GM12892 (cell line): ENCODE results near the gene FGF23. TPM values are rescaled to one million over a fixed set of nuclear protein-coding genes. Genes with fewer than 3 reads are reported as not detected.
A peak's percentile ranks its signal among the peaks of the same experiment; 100 is the strongest.
"Not testable (repeated sequence)": the region's sequence is repeated elsewhere in the genome, so short reads cannot be mapped to it uniquely, and the experiment has no call there.

Experiments
- DNase-seq: peaks from one replicate; pipeline ENCODE4 v3.0.0; 2011; ENCODE audit not compliant: insufficient read length
- FAIRE-seq: peaks from 2 replicates; lab custom pipeline; 2011; peaks lifted over from hg19 to GRCh38; lab: Jason Lieb, UNC
- POLR2A ChIP-seq: IDR thresholded peaks from 2 replicates; pipeline ENCODE4 v1.6.1; 2011; ENCODE audit warnings: low read depth, low read length, control low read depth
- POLR2AphosphoS5 ChIP-seq: IDR thresholded peaks from 2 replicates; pipeline ENCODE4 v1.6.1; 2011; ENCODE audit warnings: low read depth, low read length, control low read depth
- TAF1 ChIP-seq: IDR thresholded peaks from 2 replicates; pipeline ENCODE4 v1.6.1; 2011; ENCODE audit warnings: low read depth, mild to moderate bottlenecking, control low read depth, low read length, borderline replicate concordance
- polyA plus RNA-seq: library from polyadenylated mRNA; unstranded; fragments of >200 nt; gene quantifications from one replicate; pipeline ENCODE4 v1.2.1, GENCODE V29; 2012; ENCODE audit warnings: missing spikeins, inconsistent platforms; ENCODE audit not compliant: missing spikeins

FGF23 gene
- not detected for polyA plus RNA-seq

- DNase-seq (no peak), FAIRE-seq (no peak)
- TF ChIP-seq POLR2AphosphoS5 (no peak), POLR2A (no peak), TAF1 (no peak)
Observed at GRCh38 chr12:4379405-4379804, at the start of gene FGF23. Gene FGF23, minus strand, starts transcription at chr12:4379712. Its CDS starts 130 bp downstream, at chr12:4379582.

GRCh38 chr12:4424422-4424821 lies 44.9 kb upstream of the FGF23 start:
- DNase-seq = no peak
- TF ChIP-seq TAF1 (no peak), POLR2AphosphoS5 (no peak), POLR2A (no peak)
- FAIRE-seq = no peak

- TF ChIP-seq TAF1 = no peak
- no peak for TF ChIP-seq POLR2AphosphoS5
- no peak for TF ChIP-seq POLR2A
- FAIRE-seq (no peak), DNase-seq (no peak)
Observed at GRCh38 chr12:4423528-4424195, 44.1 kb upstream of the FGF23 start.

GRCh38 chr12:4422985-4423384 lies 43.5 kb upstream of the FGF23 start:
- no peak for TF ChIP-seq TAF1
- TF ChIP-seq POLR2AphosphoS5 = no peak
- TF ChIP-seq POLR2A = no peak
- FAIRE-seq = no peak
- DNase-seq = no peak

- peak; percentile 57 for FAIRE-seq
- DNase-seq = peak; percentile 47
- no peak for TF ChIP-seq POLR2AphosphoS5
Observed at GRCh38 chr12:4421590-4422031, 42.1 kb upstream of the FGF23 start.

- TF ChIP-seq TAF1 (no peak), POLR2A (no peak), POLR2AphosphoS5 (no peak)
- FAIRE-seq (no peak), DNase-seq (no peak)
Observed at GRCh38 chr12:4420138-4420670, 40.7 kb upstream of the FGF23 start.

- TF ChIP-seq POLR2A = no peak
- no peak for TF ChIP-seq POLR2AphosphoS5
- no peak for TF ChIP-seq TAF1
- FAIRE-seq (no peak), DNase-seq (no peak)
Observed at GRCh38 chr12:4418913-4419312, 39.4 kb upstream of the FGF23 start.

- FAIRE-seq (no peak), DNase-seq (no peak)
- no peak for TF ChIP-seq TAF1
- no peak for TF ChIP-seq POLR2A
- TF ChIP-seq POLR2AphosphoS5 = no peak
Observed at GRCh38 chr12:4417936-4418335, 38.4 kb upstream of the FGF23 start.

- TF ChIP-seq POLR2A = no peak
- no peak for TF ChIP-seq TAF1
- TF ChIP-seq POLR2AphosphoS5 = no peak
- no peak for DNase-seq
- FAIRE-seq = no peak
Observed at GRCh38 chr12:4417455-4417854, 37.9 kb upstream of the FGF23 start.

- TF ChIP-seq POLR2A (no peak), TAF1 (no peak), POLR2AphosphoS5 (no peak)
- DNase-seq (no peak), FAIRE-seq (no peak)
Observed at GRCh38 chr12:4416276-4416675, 36.8 kb upstream of the FGF23 start.

- TF ChIP-seq TAF1 (no peak), POLR2A (no peak), POLR2AphosphoS5 (no peak)
- DNase-seq (no peak), FAIRE-seq (no peak)
Observed at GRCh38 chr12:4412465-4412864, 33.0 kb upstream of the FGF23 start.

- no peak for DNase-seq
- TF ChIP-seq POLR2A = no peak
- TF ChIP-seq TAF1 = no peak
- no peak for TF ChIP-seq POLR2AphosphoS5
- no peak for FAIRE-seq
Observed at GRCh38 chr12:4412056-4412455, 32.5 kb upstream of the FGF23 start.

GRCh38 chr12:4407136-4407535 lies 27.6 kb upstream of the FGF23 start:
- DNase-seq (no peak), FAIRE-seq (no peak)
- no peak for TF ChIP-seq TAF1
- no peak for TF ChIP-seq POLR2A
- TF ChIP-seq POLR2AphosphoS5 = no peak

- FAIRE-seq, DNase-seq: not testable (repeated sequence)
Observed at GRCh38 chr12:4404877-4405637, 25.5 kb upstream of the FGF23 start.
